SU-DHL-6 (cell line): ENCODE results near the gene C9orf152.

Experiments used
- H2AFZ ChIP-seq: fragments of 200-600 bp; sonication (generic); 2 replicates; pipeline ENCODE4 v1.6.1; 2014; ENCODE audit warnings: low read depth, mild to moderate bottlenecking, moderate library complexity, mixed read lengths, antibody characterized with exemption, low read length; ENCODE audit not compliant: severe bottlenecking
- H3F3A ChIP-seq: fragments of 200-600 bp; shearing (Covaris generic); 2 replicates; pipeline ENCODE4 v1.6.0; 2016; ENCODE audit warnings: antibody characterized with exemption, mild to moderate bottlenecking; ENCODE audit not compliant: insufficient read depth
- H3K27ac ChIP-seq: fragments of 200-600 bp; sonication (generic); 2 replicates; pipeline ENCODE4 v1.5.1; 2016; ENCODE audit warnings: low read depth, mild to moderate bottlenecking, low read length, moderate library complexity, mixed read lengths
- H3K27me3 ChIP-seq: fragments of 200-600 bp; sonication (generic), shearing (Covaris generic); 2 replicates; pipeline ENCODE4 v1.6.0; 2014; ENCODE audit warnings: mild to moderate bottlenecking, low read length
- H3K36me3 ChIP-seq: fragments of 200-600 bp; sonication (generic); 2 replicates; pipeline ENCODE4 v1.6.1; 2014; ENCODE audit warnings: mild to moderate bottlenecking, low read length, mixed read lengths
- H3K4me2 ChIP-seq: fragments of 300-600, 200-600 bp; shearing (Covaris generic), sonication (generic); 2 replicates; pipeline ENCODE4 v1.6.0; 2014; ENCODE audit warnings: low read length, low read depth, mild to moderate bottlenecking; ENCODE audit not compliant: poor library complexity, severe bottlenecking
- H3K4me3 ChIP-seq: fragments of 200-600 bp; sonication (generic); 2 replicates; pipeline ENCODE4 v1.5.1; 2014; ENCODE audit warnings: antibody characterized with exemption, low read length, mild to moderate bottlenecking, mixed read lengths; ENCODE audit not compliant: insufficient read depth, poor library complexity, severe bottlenecking
- H3K79me2 ChIP-seq: fragments of 200-600 bp; sonication (generic); 2 replicates; pipeline ENCODE4 v1.6.1; 2014; ENCODE audit warnings: mild to moderate bottlenecking, low read length, moderate library complexity; ENCODE audit not compliant: insufficient read depth
- H3K9ac ChIP-seq: fragments of 200-600 bp; sonication (generic); 2 replicates; pipeline ENCODE4 v1.7.0; 2014; ENCODE audit warnings: mild to moderate bottlenecking, low read length
- H3K9me2 ChIP-seq: fragments of 200-600 bp; sonication (generic); replicated peaks from 2 replicates; pipeline ENCODE4 v1.6.1; 2014; ENCODE audit warnings: low read length; ENCODE audit not compliant: insufficient read depth
- H3K9me3 ChIP-seq: fragments of 200-600 bp; sonication (generic); 2 replicates; pipeline ENCODE4 v1.6.1; 2014; ENCODE audit warnings: low read length, mixed read lengths; ENCODE audit not compliant: insufficient read depth
- H4K20me1 ChIP-seq: fragments of 200-600 bp; sonication (generic); 2 replicates; pipeline ENCODE4 v1.6.1; 2014; ENCODE audit warnings: low read depth, mild to moderate bottlenecking, antibody characterized with exemption, low read length, moderate library complexity, mixed read lengths
- CTCF ChIP-seq: fragments of 200-600 bp; sonication (generic); IDR thresholded peaks from one replicate; pipeline ENCODE4 v1.5.1; 2017; ENCODE audit warnings: antibody characterized with exemption, mild to moderate bottlenecking, low read length, moderate library complexity; ENCODE audit not compliant: insufficient read depth, poor library complexity, severe bottlenecking
- EZH2phosphoT487 ChIP-seq: fragments of 200-600 bp; sonication (generic), shearing (Covaris generic); conservative IDR thresholded peaks from 2 replicates; pipeline ENCODE4 v1.6.1; 2018; ENCODE audit warnings: mild to moderate bottlenecking, antibody characterized with exemption, low read length, moderate library complexity, mixed read lengths

C9orf152 gene

GRCh38 chr9:110186254-110186653 lies 21.7 kb downstream of the C9orf152 start:
- TF ChIP-seq CTCF (no peak), EZH2phosphoT487 (no peak)
- Histone ChIP-seq H3K36me3 (no peaks in the 10 kb centered on the region), H3K79me2 (no peaks in the 10 kb centered on the region), H3K27ac (no peak overlapping the region), H3K4me2 (no peak overlapping the region), H3K9me3 (0 out of 2 replicates have a peak, but pooled peaks cover under 1% of the 10 kb centered on the region), H3K9me2 (no peaks in the 10 kb centered on the region), H2AFZ (no peak overlapping the region), H3K9ac (no peak overlapping the region), H3K27me3 (no peaks in the 10 kb centered on the region), H3F3A (no peaks in the 10 kb centered on the region), H4K20me1 (no peaks in the 10 kb centered on the region), H3K4me3 (no peak overlapping the region)

- Histone ChIP-seq H3K9ac (no peak overlapping the region), H3K27me3 (no peaks in the 10 kb centered on the region), H3K36me3 (no peaks in the 10 kb centered on the region), H4K20me1 (no peaks in the 10 kb centered on the region), H3K27ac (no peak overlapping the region), H2AFZ (no peak overlapping the region), H3K4me3 (no peak overlapping the region), H3K9me3 (peaks cover 5% of the 10 kb centered on the region; the same call in 1 of the 2 replicates), H3K9me2 (no peaks in the 10 kb centered on the region), H3F3A (no peaks in the 10 kb centered on the region), H3K79me2 (no peaks in the 10 kb centered on the region), H3K4me2 (no peak overlapping the region)
- TF ChIP-seq CTCF (no peak), EZH2phosphoT487 (no peak)
These were observed 22.2 kb downstream of the C9orf152 start for GRCh38 chr9:110185806-110186205.

- Histone ChIP-seq H3K4me2 (no peak overlapping the region), H3K79me2 (no peaks in the 10 kb centered on the region), H3K9me3 (peaks cover 9% of the 10 kb centered on the region; the same call in 1 of the 2 replicates), H3K9ac (no peak overlapping the region), H4K20me1 (no peaks in the 10 kb centered on the region), H3K9me2 (no peaks in the 10 kb centered on the region), H2AFZ (no peak overlapping the region), H3K36me3 (no peaks in the 10 kb centered on the region), H3K4me3 (no peak overlapping the region), H3F3A (no peaks in the 10 kb centered on the region), H3K27ac (no peak overlapping the region), H3K27me3 (no peaks in the 10 kb centered on the region)
- no peak for TF ChIP-seq EZH2phosphoT487
- TF ChIP-seq CTCF, result peak; percentile 80
These were observed 24.5 kb downstream of the C9orf152 start for GRCh38 chr9:110183208-110184145.
